ENCODE results near the gene CCDC88C.

Gene CCDC88C

GRCh38 chr14:91396959-91397815, 20.4 kb downstream of the CCDC88C start:
- peaks cover 18% of the 10 kb centered on the region for H3K4me1 ChIP-seq (ENCODE audit: control insufficient read depth, insufficient read depth, low read length, unreplicated experiment)

GRCh38 chr14:91396013-91396660, 21.5 kb downstream of the CCDC88C start:
- Histone ChIP-seq H3K36me3 (ENCODE audit: insufficient read depth, low read length) (no peaks in the 10 kb centered on the region), H3K79me2 (ENCODE audit: control insufficient read depth, insufficient read depth, low read length, unreplicated experiment) (no peaks in the 10 kb centered on the region), H3K4me3 (ENCODE audit: low read depth, low read length) (no peak overlapping the region), H2AFZ (ENCODE audit: low read length, unreplicated experiment) (no peak overlapping the region), H3K4me1 (ENCODE audit: control insufficient read depth, insufficient read depth, low read length, unreplicated experiment) (peaks cover 18% of the 10 kb centered on the region), H3K27me3 (ENCODE audit: insufficient read depth, low read length) (no peaks in the 10 kb centered on the region), H3K27ac (ENCODE audit: low read depth, low read length) (no peak overlapping the region)

More at GRCh38 chr14:91396959-91397815, 20.4 kb downstream of the CCDC88C start:
- H3K79me2 ChIP-seq (ENCODE audit: control insufficient read depth, insufficient read depth, low read length, unreplicated experiment): no peaks in the 10 kb centered on the region
- H3K27ac ChIP-seq (ENCODE audit: low read depth, low read length): no peak overlapping the region
- no peak overlapping the region for H2AFZ ChIP-seq (ENCODE audit: low read length, unreplicated experiment)
- H3K4me3 ChIP-seq (ENCODE audit: low read depth, low read length): no peak overlapping the region
- H3K27me3 ChIP-seq (ENCODE audit: insufficient read depth, low read length): no peaks in the 10 kb centered on the region
- H3K36me3 ChIP-seq (ENCODE audit: insufficient read depth, low read length): no peaks in the 10 kb centered on the region

- Histone ChIP-seq H2AFZ (ENCODE audit: low read length, unreplicated experiment) (no peak overlapping the region), H3K27ac (ENCODE audit: low read depth, low read length) (no peak overlapping the region), H3K4me3 (ENCODE audit: low read depth, low read length) (no peak overlapping the region), H3K4me1 (ENCODE audit: control insufficient read depth, insufficient read depth, low read length, unreplicated experiment) (peaks cover 12% of the 10 kb centered on the region), H3K27me3 (ENCODE audit: insufficient read depth, low read length) (no peaks in the 10 kb centered on the region), H3K36me3 (ENCODE audit: insufficient read depth, low read length) (no peaks in the 10 kb centered on the region), H3K79me2 (ENCODE audit: control insufficient read depth, insufficient read depth, low read length, unreplicated experiment) (no peaks in the 10 kb centered on the region)
These were observed 22.2 kb downstream of the CCDC88C start for GRCh38 chr14:91395466-91395865.

- H3K4me1 ChIP-seq (ENCODE audit: control insufficient read depth, insufficient read depth, low read length, unreplicated experiment): peaks cover 8% of the 10 kb centered on the region
- no peaks in the 10 kb centered on the region for H3K36me3 ChIP-seq (ENCODE audit: insufficient read depth, low read length)
- H3K4me3 ChIP-seq (ENCODE audit: low read depth, low read length): no peak overlapping the region
- H3K27ac ChIP-seq (ENCODE audit: low read depth, low read length): no peak overlapping the region
- H2AFZ ChIP-seq (ENCODE audit: low read length, unreplicated experiment): no peak overlapping the region
- H3K79me2 ChIP-seq (ENCODE audit: control insufficient read depth, insufficient read depth, low read length, unreplicated experiment): no peaks in the 10 kb centered on the region
- H3K27me3 ChIP-seq (ENCODE audit: insufficient read depth, low read length): no peaks in the 10 kb centered on the region
These were observed 23.2 kb downstream of the CCDC88C start for GRCh38 chr14:91394105-91395081.

GRCh38 chr14:91392623-91393303, 24.9 kb downstream of the CCDC88C start:
- no peaks in the 10 kb centered on the region for H3K36me3 ChIP-seq (ENCODE audit: insufficient read depth, low read length)
- peaks cover 5% of the 10 kb centered on the region for H3K4me1 ChIP-seq (ENCODE audit: control insufficient read depth, insufficient read depth, low read length, unreplicated experiment)
- H3K4me3 ChIP-seq (ENCODE audit: low read depth, low read length): no peak overlapping the region
- no peak overlapping the region for H3K27ac ChIP-seq (ENCODE audit: low read depth, low read length)
- no peaks in the 10 kb centered on the region for H3K79me2 ChIP-seq (ENCODE audit: control insufficient read depth, insufficient read depth, low read length, unreplicated experiment)
- no peaks in the 10 kb centered on the region for H3K27me3 ChIP-seq (ENCODE audit: insufficient read depth, low read length)
- no peak overlapping the region for H2AFZ ChIP-seq (ENCODE audit: low read length, unreplicated experiment)

- H3K79me2 ChIP-seq (ENCODE audit: control insufficient read depth, insufficient read depth, low read length, unreplicated experiment): no peaks in the 10 kb centered on the region
- H3K27ac ChIP-seq (ENCODE audit: low read depth, low read length): no peak overlapping the region
- H3K4me3 ChIP-seq (ENCODE audit: low read depth, low read length): no peak overlapping the region
- H3K4me1 ChIP-seq (ENCODE audit: control insufficient read depth, insufficient read depth, low read length, unreplicated experiment): no peaks in the 10 kb centered on the region
- no peak overlapping the region for H2AFZ ChIP-seq (ENCODE audit: low read length, unreplicated experiment)
- H3K36me3 ChIP-seq (ENCODE audit: insufficient read depth, low read length): no peaks in the 10 kb centered on the region
- H3K27me3 ChIP-seq (ENCODE audit: insufficient read depth, low read length): no peaks in the 10 kb centered on the region
These were observed 27.3 kb downstream of the CCDC88C start for GRCh38 chr14:91390165-91390778.

GRCh38 chr14:91389150-91389549, 28.5 kb downstream of the CCDC88C start:
- Histone ChIP-seq H3K79me2 (ENCODE audit: control insufficient read depth, insufficient read depth, low read length, unreplicated experiment) (no peaks in the 10 kb centered on the region), H3K36me3 (ENCODE audit: insufficient read depth, low read length) (no peaks in the 10 kb centered on the region), H2AFZ (ENCODE audit: low read length, unreplicated experiment) (no peak overlapping the region), H3K27me3 (ENCODE audit: insufficient read depth, low read length) (no peaks in the 10 kb centered on the region), H3K27ac (ENCODE audit: low read depth, low read length) (no peak overlapping the region), H3K4me3 (ENCODE audit: low read depth, low read length) (no peak overlapping the region), H3K4me1 (ENCODE audit: control insufficient read depth, insufficient read depth, low read length, unreplicated experiment) (no peaks in the 10 kb centered on the region)

GRCh38 chr14:91388551-91388975, 29.1 kb downstream of the CCDC88C start:
- Histone ChIP-seq H3K4me1 (ENCODE audit: control insufficient read depth, insufficient read depth, low read length, unreplicated experiment) (no peaks in the 10 kb centered on the region), H3K79me2 (ENCODE audit: control insufficient read depth, insufficient read depth, low read length, unreplicated experiment) (no peaks in the 10 kb centered on the region), H3K27ac (ENCODE audit: low read depth, low read length) (no peak overlapping the region), H2AFZ (ENCODE audit: low read length, unreplicated experiment) (no peak overlapping the region), H3K27me3 (ENCODE audit: insufficient read depth, low read length) (no peaks in the 10 kb centered on the region), H3K4me3 (ENCODE audit: low read depth, low read length) (no peak overlapping the region), H3K36me3 (ENCODE audit: insufficient read depth, low read length) (no peaks in the 10 kb centered on the region)

GRCh38 chr14:91387951-91388381, 29.7 kb downstream of the CCDC88C start:
- H3K36me3 ChIP-seq (ENCODE audit: insufficient read depth, low read length): no peaks in the 10 kb centered on the region
- H3K79me2 ChIP-seq (ENCODE audit: control insufficient read depth, insufficient read depth, low read length, unreplicated experiment): no peaks in the 10 kb centered on the region
- H3K27ac ChIP-seq (ENCODE audit: low read depth, low read length): no peak overlapping the region

More at GRCh38 chr14:91387951-91388381, 29.7 kb downstream of the CCDC88C start:
- Histone ChIP-seq H3K4me1 (ENCODE audit: control insufficient read depth, insufficient read depth, low read length, unreplicated experiment) (no peaks in the 10 kb centered on the region), H3K27me3 (ENCODE audit: insufficient read depth, low read length) (no peaks in the 10 kb centered on the region), H3K4me3 (ENCODE audit: low read depth, low read length) (no peak overlapping the region), H2AFZ (ENCODE audit: low read length, unreplicated experiment) (no peak overlapping the region)
